HT-29 (cell line): ENCODE data around the gene NFS1. TPM values are rescaled to one million over a fixed set of nuclear protein-coding genes. Genes with fewer than 3 reads are reported as not detected.
"Not testable (repeated sequence)": the region's sequence is repeated elsewhere in the genome, so short reads cannot be mapped to it uniquely, and the experiment has no call there.

Source experiments
- DNase-seq: peaks from one replicate; pipeline ENCODE4 v3.0.0-alpha.2; 2015; ENCODE audit warnings: low spot score
- total RNA-seq: library from RNA; depleted of rRNA; stranded (reverse); fragments of >200 nt; shearing (Covaris generic); gene quantifications from 2 replicates; pipeline ENCODE4 v1.2.3, GENCODE V29; 2014

NFS1 gene
- total RNA-seq, 1 experiment from 2014 or later: 132 TPM

DNA sequence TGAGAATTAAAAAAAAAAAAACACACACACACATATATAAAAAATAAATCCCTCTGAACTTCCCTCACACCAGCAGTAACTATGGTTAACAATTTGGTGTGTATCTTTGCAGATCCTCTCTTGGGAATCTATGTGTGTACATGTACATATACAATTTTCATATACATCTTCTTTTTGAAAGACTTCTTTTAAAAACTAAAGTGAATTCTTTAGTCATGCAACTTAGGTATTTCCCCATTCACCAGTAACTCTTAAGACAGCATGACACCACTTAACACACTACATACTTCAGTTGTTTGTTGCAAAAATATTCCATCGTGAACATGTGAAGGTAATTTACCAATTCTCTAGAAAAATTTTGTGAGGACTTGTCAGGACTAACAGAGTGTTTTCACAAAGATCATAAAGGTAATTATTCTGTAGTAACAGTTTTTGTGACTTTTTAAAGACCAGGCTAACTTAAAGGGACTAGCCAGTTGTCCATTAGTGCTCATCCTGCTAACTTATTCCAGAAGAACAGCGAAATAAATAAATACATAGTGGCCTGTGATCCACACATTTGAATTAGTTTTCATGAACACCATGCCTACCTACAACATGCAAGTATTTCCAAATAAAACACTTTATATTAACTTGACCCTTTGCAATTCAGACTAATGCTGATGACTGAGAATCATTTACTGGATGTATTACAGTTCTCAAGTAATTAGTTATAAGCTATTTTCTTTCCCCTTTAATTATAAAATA is 30.9 kb upstream of the NFS1 start:
- DNase-seq: no peak

DNA sequence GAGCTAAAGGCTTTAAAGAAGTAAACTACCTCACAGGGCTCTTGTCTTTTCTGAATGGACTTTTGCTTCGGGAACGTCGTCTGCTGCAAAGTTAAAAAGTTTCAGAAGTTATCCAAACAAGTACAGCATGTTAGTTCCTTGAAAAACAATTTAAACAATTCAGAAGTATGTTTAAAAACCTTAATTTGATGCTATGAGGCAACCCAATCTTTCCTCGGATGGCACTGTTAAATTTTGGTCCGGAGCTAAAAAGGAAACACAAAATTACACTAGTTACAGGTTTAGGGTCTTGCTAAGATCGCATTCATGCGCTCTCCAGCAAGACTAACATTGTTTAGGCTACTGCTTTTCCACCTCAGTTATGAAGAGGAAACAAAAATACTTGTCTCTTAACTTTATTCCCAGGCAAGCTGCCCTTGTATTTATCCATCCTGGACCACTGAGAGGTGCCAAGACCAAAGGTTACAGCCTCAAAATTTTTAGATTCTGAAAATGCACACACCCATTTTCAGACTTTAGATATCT is 30.2 kb upstream of the NFS1 start:
- DNase-seq: no peak

GRCh38 chr20:35726842-35727711 is 27.9 kb upstream of the NFS1 start:
- no peak for DNase-seq

DNA sequence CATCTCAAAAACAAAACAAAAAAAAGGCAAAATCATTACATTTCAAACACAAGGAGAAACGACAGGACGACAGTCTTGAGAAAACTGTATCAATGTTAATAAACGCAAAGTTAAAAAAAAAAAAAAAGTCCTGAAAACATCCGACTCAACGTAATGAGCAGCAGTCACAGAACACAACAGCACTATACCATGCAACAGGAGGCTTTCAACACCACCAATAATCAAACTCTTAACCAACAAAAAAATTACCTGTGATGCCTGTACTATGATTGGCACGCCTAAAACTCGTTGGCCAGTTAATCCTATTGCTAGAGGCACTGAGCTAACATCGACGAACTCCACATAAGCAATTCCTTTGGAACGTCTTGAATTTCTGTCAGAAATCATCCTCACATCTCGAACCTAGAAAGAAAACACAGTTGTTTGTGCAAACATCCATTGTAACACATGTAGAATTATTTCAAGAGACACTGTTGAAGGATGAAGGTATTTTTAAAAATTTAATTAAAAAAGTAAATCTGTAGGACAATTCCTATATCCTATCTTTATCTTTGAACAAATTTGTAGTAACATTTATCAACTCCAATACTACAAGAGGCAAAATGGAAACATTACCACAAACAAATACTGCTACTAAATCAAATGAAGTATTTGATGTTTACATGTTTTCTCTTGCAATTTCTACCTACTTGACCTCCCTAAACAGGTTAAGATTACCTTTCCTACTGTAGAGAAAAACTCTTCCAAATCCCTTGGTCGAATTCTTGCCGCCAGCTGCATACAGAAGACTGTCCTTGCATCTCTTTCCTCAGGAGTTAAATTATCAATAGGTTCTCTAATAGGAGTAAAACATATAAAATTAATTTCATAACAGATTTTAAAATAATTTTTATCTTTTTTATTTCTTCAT is 25.4 kb upstream of the NFS1 start:
- DNase-seq: no peak

- DNase-seq: not testable (repeated sequence)
Observed at GRCh38 chr20:35723652-35724320, 24.6 kb upstream of the NFS1 start.

DNA sequence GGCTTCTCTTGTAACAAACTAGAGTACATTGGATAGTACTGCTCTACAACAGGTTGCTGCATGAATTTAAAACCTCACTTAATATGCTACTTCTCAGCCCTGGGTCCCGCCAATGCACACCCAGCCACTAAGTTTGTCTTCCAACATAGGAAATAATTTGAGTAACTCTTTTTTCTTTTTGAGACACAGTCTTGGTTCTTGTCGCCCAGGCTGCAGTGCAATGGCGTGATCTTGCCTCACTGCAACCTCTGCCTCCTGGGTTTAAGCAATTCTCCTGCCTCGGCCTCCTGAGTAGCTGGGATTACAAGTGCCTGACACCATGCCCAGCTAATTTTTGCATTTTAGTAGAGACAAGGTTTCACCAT is 24.1 kb upstream of the NFS1 start:
- DNase-seq: not testable (repeated sequence)

- no peak for DNase-seq
Observed at GRCh38 chr20:35721621-35722020, 22.5 kb upstream of the NFS1 start.

GRCh38 chr20:35721219-35721618 is 22.1 kb upstream of the NFS1 start:
- DNase-seq: no peak

DNA sequence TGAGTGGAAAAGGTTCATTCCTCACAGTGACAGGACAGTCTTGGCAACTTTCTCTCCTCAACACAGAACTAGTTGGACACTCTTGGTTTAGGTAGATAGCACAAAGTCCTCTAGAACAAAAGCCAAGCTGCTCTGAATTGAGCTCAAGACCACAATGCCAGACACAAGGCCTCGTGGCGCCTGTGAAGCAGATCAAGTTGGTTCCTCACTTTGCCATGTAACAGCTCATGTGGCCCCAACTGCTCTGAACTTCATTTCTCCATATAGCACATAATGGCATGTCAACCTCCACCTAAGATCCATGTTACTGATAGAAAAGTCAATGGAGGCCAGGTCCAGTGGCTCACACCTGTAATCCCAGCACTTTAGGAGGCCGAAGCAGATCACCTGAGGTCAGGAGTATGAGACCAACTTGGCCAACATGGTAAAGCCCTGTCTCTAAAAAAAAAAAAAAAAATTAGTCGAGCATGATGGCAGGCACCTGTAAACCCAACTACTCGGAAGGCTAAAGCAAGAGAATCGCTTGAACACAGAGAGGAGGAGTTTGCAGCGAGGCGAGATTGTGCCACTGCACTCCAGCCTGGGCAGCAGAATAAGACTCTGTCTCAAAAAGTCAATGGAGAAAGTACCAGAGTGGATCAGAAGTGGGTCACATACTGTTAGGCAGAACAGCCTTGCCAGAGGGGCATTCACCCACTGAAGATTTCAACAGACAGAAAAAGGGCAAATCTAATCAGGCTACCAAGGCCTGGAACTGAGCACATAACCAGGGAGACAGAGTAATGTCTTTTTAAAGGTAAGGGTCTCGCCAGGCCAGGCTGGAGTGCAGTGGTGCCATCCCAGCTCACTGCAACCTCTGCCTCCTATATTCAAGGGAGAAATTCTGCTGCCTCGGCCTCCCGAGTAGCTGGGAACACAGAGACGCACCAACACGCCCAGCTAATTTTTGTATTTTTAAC is 21.3 kb upstream of the NFS1 start:
- DNase-seq: no peak

DNA sequence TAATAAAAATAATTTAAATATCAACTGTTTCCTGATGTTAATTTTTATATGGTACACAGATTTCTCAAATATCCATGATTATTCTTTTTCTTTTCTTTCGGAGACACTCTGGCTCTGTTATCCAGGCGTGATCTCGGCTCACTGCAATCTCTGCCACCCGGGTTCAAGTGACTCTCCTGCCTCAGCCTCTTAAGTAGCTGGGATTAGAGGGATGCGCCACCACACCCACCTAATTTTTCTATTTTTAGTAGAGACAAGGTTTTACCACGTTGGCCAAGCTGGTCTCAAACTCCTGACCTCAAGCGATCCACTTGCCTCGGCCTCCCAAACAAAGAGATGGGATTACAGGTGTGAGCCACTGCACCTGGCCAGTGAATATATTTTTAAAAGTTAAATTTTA is 20.6 kb upstream of the NFS1 start:
- no peak for DNase-seq

GRCh38 chr20:35718972-35719635 is 20.0 kb upstream of the NFS1 start:
- DNase-seq: no peak

DNA sequence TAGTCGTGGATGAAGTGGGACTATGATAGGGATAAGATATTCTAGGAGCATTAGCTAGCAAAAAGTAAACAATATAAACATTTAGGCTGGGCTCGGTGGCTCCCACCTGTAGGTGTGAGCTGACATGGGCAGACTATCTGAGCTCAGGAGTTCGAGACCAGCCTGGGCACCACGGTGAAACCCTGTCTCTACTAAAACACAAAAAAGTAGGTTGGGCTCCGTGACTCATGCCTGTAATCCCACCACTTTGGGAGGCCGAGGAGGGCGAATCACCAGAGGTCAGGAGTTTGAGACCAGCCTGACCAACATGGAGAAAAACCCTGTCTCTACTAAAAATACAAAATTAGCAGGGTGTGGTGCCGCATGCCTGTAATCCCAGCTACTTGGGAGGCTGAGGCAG is 19.2 kb upstream of the NFS1 start:
- not testable (repeated sequence) for DNase-seq

- DNase-seq: no peak
Observed at GRCh38 chr20:35716330-35716729, 17.2 kb upstream of the NFS1 start.

DNA sequence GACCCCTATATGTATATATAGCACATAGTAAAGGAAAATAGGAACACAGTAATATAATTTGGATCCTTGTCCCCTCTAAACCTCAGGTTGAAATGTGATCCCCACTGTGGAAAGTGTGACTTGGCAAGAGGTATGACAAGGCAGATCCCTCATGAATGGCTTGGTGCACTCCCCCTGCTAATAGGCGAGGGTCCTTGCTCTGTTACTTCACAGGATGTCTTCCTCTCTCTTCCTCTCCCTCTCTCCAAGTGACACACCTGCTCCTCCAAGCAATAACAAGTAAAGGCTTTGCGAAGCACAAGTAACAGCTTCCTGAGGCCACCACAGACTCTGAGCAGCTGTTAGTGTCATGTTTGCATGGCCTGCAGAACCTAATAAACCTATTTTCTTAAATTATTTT is 16.5 kb upstream of the NFS1 start:
- DNase-seq: no peak

DNA sequence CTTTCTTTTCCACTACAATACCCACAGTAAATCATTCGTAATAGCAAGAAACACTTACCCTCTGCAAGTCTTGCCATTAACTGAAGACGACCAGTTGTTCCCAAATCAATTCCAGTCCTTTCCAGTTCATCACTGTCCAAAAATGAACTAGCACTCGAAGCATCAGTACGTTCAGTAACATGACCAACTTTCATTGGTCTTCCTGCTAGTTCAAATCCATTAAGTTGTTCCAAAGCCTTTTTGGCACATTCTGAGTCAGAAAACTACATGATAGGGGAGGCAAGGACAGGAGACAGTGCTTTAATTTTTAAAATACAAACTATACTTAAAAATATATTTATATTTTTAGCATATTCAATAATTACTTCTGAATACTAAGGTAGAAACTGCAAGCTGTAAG is 15.0 kb upstream of the NFS1 start:
- DNase-seq: no peak

GRCh38 chr20:35713120-35713519 is 14.0 kb upstream of the NFS1 start:
- not testable (repeated sequence) for DNase-seq

GRCh38 chr20:35711588-35712209 is 12.5 kb upstream of the NFS1 start:
- no peak for DNase-seq

- no peak for DNase-seq
Observed at GRCh38 chr20:35710884-35711587, 11.9 kb upstream of the NFS1 start.
